ENCODE measurements around the gene ARIH1. TPM values are rescaled to one million over a fixed set of nuclear protein-coding genes. Genes with fewer than 3 reads are reported as not detected.
"Not testable (repeated sequence)": the region's sequence is repeated elsewhere in the genome, so short reads cannot be mapped to it uniquely, and the experiment has no call there.

The ARIH1 gene
- total RNA-seq, 1 donor from 2014 or later, result 204 TPM

DNA sequence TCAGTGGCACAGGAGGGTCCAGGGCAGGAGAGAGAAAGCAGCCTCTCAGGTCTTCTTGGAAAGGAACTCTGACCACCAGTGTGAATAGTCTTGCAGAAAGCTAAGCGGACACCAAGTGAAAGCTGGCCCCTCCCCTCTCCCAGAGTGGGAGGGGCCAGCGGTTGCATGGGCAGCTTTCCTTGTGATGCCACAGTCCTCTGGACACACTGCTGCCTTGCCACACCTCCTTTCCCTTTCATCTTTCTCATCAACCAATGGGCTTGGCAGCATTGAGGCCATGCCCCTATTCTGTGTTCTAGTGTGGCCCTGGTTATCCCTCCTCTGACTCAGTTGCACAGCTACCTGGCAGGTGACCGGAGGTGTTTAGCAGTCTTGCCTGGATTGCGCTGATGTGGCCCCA, 130.7 kb downstream of the ARIH1 start:
- Mint-ChIP-seq H3K36me3 (no peaks in the 10 kb centered on the region), H3K9me3 (no peaks in the 10 kb centered on the region), H3K27ac (no peak overlapping the region), H3K4me3 (no peak overlapping the region), H3K4me1 (no peaks in the 10 kb centered on the region), H3K27me3 (ENCODE audit: low read depth) (peaks cover 3% of the 10 kb centered on the region)
- TF ChIP-seq, protein P1, sequence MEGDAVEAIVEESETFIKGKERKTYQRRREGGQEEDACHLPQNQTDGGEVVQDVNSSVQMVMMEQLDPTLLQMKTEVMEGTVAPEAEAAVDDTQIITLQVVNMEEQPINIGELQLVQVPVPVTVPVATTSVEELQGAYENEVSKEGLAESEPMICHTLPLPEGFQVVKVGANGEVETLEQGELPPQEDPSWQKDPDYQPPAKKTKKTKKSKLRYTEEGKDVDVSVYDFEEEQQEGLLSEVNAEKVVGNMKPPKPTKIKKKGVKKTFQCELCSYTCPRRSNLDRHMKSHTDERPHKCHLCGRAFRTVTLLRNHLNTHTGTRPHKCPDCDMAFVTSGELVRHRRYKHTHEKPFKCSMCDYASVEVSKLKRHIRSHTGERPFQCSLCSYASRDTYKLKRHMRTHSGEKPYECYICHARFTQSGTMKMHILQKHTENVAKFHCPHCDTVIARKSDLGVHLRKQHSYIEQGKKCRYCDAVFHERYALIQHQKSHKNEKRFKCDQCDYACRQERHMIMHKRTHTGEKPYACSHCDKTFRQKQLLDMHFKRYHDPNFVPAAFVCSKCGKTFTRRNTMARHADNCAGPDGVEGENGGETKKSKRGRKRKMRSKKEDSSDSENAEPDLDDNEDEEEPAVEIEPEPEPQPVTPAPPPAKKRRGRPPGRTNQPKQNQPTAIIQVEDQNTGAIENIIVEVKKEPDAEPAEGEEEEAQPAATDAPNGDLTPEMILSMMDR (IDR thresholded peaks at IDR 0.05; ENCODE audit: unreplicated experiment), result no peak
- no peak for DNase-seq (ENCODE audit: low spot score in 2 of 2, unreplicated experiment in 2 of 2)

DNA sequence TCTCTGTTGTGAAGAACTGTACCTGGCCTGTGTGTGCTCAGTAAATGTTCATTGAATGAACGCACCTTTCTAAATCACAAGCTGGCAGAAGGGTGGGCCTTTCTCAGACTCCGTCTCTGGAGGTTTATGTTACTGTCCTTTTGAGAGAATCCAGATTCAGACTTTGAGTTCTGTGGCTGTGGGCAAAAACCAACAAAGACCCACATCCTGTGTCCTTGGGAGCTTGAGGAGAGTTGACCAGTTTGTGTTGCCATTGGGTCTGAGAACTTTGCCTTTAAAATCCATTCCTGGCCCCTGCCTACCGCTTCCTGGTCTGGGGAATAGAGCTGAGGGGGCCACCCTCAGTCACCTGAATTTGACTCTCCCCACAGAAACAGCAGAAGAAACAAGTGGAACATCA, 134.0 kb downstream of the ARIH1 start:
- H3K4me1 Mint-ChIP-seq; H3K9me3 Mint-ChIP-seq; DNase-seq (ENCODE audit: low spot score in 2 of 2, unreplicated experiment in 2 of 2); H3K4me3 Mint-ChIP-seq; H3K36me3 Mint-ChIP-seq; H3K27ac Mint-ChIP-seq; H3K27me3 Mint-ChIP-seq (ENCODE audit: low read depth): not testable (repeated sequence)

DNA sequence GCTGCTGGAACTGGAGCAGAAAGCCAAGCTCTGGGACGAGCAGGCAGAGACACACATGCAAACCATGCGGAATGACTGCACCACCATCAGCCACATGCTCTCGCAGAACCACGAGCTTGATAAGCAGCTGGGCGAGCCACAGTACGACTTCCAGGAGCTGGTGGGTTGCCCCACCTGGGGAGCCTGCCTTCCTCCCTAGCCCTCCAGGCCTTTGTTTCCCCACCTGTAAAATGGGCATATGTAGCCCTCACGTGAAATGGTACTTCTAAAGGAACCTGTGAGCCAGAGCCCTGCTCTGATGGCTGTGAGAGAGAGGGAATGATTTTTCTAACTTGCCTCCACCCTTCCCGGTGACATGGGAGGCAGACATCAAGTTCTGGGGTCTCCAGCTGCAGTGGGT, 135.7 kb downstream of the ARIH1 start:
- H3K9me3 Mint-ChIP-seq, result no peaks in the 10 kb centered on the region
- peaks cover 4% of the 10 kb centered on the region for H3K27me3 Mint-ChIP-seq (ENCODE audit: low read depth)
- DNase-seq (ENCODE audit: low spot score in 2 of 2, unreplicated experiment in 2 of 2), result no peak
- H3K36me3 Mint-ChIP-seq, result no peaks in the 10 kb centered on the region
- H3K4me1 Mint-ChIP-seq, result no peaks in the 10 kb centered on the region
- no peak overlapping the region for H3K27ac Mint-ChIP-seq
- TF ChIP-seq, protein P1 (IDR thresholded peaks at IDR 0.05; ENCODE audit: unreplicated experiment), result no peak
- no peak overlapping the region for H3K4me3 Mint-ChIP-seq

DNA sequence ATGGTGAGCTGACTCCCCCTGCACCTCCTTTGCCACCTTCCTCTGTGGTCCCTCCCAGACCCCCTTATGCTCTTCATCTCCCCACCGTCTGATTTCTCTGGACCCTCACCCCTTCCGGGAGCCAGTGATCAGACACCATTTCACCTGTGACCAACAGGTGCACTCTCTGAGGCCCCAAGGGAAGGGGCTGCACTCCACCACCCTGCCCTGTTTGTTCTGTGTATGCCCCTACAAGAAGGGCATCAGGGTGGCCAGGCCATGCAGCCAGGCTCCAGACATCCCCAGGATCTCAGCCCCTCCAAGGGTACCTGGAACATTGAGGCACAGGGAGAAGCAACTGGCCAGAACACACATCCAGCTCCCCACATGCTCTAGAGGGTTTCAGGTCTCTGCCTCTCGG, 138.2 kb downstream of the ARIH1 start:
- H3K9me3 Mint-ChIP-seq; H3K27ac Mint-ChIP-seq; H3K4me1 Mint-ChIP-seq; H3K36me3 Mint-ChIP-seq; H3K4me3 Mint-ChIP-seq; DNase-seq (ENCODE audit: low spot score in 2 of 2, unreplicated experiment in 2 of 2); H3K27me3 Mint-ChIP-seq (ENCODE audit: low read depth): not testable (repeated sequence)

DNA sequence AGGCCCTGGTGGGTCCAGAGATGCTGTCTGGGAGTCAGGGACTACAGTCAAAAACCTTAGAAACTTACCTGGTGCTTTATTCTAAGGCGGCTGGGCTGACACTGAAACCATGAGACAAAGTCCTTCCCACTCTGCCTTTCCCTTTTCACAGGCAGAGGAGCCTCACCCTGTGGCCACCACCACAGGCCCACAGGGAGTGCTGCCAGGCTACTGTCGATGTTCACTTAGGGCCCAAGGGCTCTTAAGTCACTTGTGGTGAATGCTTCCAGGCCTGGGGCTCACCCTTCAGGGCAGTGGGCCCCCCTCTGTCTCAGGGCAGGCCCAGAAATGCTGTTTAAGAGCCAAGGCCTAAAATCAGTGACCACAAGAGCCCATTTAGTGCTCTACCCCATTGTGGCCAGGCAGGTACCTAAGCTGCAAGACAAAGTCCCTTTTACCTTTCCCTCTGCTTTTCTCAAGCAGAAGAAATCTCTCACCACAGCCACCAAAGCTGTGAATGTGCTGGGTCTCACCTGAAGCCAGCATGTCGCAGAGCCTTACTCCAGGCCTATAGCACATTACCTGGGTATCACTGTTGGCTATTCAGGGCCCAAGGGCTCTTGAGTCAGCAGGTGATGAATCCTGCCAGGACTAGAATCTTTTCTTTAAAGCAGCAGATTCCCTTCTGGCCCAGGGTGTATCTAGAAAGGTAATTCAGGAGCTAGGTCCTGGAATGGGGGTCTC, 140.8 kb downstream of the ARIH1 start:
- DNase-seq (ENCODE audit: low spot score in 2 of 2, unreplicated experiment in 2 of 2), result no peak
- Mint-ChIP-seq H3K27ac (no peak overlapping the region), H3K9me3 (no peaks in the 10 kb centered on the region), H3K4me1 (no peaks in the 10 kb centered on the region), H3K27me3 (ENCODE audit: low read depth) (peaks cover 1% of the 10 kb centered on the region), H3K4me3 (no peak overlapping the region), H3K36me3 (no peaks in the 10 kb centered on the region)
- TF ChIP-seq, protein P1 (IDR thresholded peaks at IDR 0.05; ENCODE audit: unreplicated experiment), result no peak

DNA sequence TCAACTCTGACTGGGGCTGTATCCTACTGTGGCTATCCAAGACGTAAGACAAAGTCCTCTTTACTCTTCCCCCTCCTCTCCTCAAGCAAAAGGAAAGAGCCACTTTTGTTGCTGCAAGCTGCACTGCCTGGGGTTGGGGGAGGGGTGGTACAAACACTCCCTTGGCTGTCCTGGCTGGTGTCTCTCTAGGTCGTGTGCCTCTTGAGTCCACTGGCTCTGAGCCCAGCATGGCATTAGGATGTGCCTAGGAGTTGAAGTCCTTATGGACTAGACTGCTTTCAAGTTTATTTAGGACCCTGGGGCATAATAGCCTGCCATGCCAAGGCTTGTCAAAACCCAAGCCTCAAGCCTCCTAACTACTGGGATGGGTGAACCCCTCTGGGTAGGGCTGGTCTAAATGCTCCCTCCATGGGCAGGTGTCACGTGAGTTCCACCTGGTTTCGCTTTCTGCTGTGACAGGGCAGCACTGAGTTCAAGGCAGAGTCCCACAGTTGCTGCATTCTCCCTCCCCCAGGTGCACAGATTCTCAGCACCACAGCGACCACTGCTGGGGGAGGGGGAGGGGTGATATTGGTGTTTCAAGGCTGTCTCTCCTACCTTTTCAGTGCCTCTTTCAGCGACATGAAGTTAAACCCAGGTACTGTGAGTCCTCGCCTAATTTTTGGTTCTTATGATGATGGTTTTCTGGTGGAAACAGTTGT, 141.6 kb downstream of the ARIH1 start:
- not testable (repeated sequence) for H3K36me3 Mint-ChIP-seq; DNase-seq (ENCODE audit: low spot score in 2 of 2, unreplicated experiment in 2 of 2); H3K9me3 Mint-ChIP-seq; H3K27me3 Mint-ChIP-seq (ENCODE audit: low read depth); H3K4me3 Mint-ChIP-seq; H3K4me1 Mint-ChIP-seq; H3K27ac Mint-ChIP-seq

DNA sequence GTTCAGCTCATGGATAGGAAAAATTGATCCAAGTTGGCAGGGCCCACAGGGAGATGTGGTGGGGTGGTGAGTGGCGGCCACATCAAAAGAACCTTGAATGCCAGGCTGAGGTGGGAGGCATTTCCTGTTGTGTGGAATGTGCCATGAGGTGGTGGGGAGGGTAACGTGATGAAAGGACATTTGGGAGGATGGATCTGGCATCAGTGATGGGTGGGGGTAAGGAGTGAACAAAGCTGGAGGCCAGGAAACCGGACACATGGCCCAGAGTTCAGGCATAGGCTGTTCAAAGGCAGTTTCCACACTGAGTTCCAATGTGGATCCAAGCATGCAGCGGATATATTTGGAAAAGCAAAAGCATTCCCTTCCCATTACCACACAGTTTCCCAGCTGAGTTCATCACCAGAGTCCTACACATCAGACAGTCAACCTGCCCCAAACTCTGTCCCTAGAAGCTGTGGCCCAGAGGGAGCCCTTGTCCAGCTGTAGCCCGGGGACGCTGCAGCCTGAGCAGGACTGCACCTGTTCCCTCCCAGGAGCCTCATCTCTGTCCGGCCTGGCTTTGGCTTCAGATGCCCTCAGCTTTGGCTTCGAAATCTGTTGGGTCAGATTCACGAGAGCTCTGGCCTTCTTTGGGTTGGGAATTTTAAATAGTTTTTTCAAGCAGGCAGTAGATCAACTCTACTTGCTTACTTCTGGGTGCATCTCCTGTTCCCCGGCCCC, 142.5 kb downstream of the ARIH1 start:
- H3K4me3 Mint-ChIP-seq, result no peak overlapping the region
- no peak for DNase-seq (ENCODE audit: low spot score in 2 of 2, unreplicated experiment in 2 of 2)
- no peaks in the 10 kb centered on the region for H3K36me3 Mint-ChIP-seq
- no peaks in the 10 kb centered on the region for H3K4me1 Mint-ChIP-seq
- no peak overlapping the region for H3K27ac Mint-ChIP-seq
- TF ChIP-seq, protein P1 (IDR thresholded peaks at IDR 0.05; ENCODE audit: unreplicated experiment), result no peak
- peaks cover 1% of the 10 kb centered on the region for H3K27me3 Mint-ChIP-seq (ENCODE audit: low read depth)
- H3K9me3 Mint-ChIP-seq, result no peaks in the 10 kb centered on the region

DNA sequence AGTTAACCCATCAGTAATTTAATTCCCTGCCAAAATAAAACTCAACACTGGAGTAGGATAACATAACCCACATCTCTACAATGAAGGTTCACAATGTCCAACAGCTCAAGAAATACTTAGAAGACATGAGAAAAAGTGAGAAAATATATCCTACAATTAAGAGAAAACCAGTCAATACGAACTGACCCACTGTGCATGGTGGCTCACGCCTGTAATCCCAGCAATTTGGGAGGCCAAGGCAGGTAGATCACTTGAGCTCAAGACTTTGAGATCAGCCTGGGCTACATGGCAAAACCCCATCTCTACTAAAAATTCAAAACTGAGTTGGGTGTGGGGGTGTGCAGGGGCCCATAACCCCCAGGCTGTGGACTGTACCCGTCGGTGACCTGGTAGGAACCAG, 149.7 kb downstream of the ARIH1 start:
- not testable (repeated sequence) for H3K4me1 Mint-ChIP-seq; H3K27ac Mint-ChIP-seq; H3K27me3 Mint-ChIP-seq (ENCODE audit: low read depth); H3K4me3 Mint-ChIP-seq; H3K9me3 Mint-ChIP-seq; H3K36me3 Mint-ChIP-seq; DNase-seq (ENCODE audit: low spot score in 2 of 2, unreplicated experiment in 2 of 2)

DNA sequence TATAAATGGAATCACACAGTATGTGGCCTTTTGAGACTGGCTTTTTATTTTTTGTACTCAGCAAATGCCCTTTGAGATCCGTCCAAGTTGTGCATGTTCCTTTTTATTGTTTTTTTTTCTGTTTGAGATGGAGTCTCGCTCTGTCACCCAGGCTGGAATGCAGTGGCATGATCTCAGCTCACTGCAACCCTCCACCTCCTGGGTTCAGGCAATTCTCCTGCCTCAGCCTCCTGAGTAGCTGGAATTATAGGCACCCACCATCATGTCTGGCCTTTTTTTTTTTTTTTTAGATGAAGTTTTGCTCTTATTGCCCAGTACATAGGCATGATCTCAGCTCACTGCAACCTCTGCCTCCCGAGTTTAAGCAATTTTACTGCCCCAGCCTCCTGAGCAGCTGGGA, 152.0 kb downstream of the ARIH1 start:
- not testable (repeated sequence) for H3K36me3 Mint-ChIP-seq; H3K27ac Mint-ChIP-seq; H3K4me3 Mint-ChIP-seq; H3K4me1 Mint-ChIP-seq; H3K9me3 Mint-ChIP-seq; H3K27me3 Mint-ChIP-seq (ENCODE audit: low read depth); DNase-seq (ENCODE audit: low spot score in 2 of 2, unreplicated experiment in 2 of 2)
